ENCODE results near the gene CFAP299.

DNA sequence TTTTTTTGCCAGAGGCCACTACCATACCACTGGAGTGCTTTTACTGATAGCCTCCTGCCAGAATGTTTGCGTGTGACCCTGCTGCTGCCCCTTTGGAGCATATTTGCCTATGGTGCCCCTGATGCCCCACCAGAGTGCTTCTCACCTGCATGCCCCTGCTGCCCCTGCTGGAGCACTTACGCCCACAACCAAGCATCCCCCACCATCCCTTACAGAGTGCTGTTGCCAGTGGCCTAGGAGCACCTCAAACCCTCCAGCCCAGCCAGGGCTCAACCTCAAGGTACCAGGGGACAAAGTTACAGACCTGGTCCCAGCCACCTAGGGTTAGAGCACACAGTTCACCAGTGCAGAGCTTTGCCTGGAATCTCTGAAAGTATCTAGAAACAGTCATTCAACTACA lies 207.2 kb downstream of the CFAP299 start:
- TF ChIP-seq, protein P1, sequence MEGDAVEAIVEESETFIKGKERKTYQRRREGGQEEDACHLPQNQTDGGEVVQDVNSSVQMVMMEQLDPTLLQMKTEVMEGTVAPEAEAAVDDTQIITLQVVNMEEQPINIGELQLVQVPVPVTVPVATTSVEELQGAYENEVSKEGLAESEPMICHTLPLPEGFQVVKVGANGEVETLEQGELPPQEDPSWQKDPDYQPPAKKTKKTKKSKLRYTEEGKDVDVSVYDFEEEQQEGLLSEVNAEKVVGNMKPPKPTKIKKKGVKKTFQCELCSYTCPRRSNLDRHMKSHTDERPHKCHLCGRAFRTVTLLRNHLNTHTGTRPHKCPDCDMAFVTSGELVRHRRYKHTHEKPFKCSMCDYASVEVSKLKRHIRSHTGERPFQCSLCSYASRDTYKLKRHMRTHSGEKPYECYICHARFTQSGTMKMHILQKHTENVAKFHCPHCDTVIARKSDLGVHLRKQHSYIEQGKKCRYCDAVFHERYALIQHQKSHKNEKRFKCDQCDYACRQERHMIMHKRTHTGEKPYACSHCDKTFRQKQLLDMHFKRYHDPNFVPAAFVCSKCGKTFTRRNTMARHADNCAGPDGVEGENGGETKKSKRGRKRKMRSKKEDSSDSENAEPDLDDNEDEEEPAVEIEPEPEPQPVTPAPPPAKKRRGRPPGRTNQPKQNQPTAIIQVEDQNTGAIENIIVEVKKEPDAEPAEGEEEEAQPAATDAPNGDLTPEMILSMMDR (IDR thresholded peaks at IDR 0.05; ENCODE audit: extremely low read depth in 1 of 2, insufficient read depth in 1 of 2, low read depth in 1 of 2, low read length in 2 of 2), result no peak
- TF ChIP-seq, protein P2, sequence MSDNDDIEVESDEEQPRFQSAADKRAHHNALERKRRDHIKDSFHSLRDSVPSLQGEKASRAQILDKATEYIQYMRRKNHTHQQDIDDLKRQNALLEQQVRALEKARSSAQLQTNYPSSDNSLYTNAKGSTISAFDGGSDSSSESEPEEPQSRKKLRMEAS (IDR thresholded peaks at IDR 0.05; ENCODE audit: insufficient read depth, insufficient read length), result no peak
- TF ChIP-seq FOS (IDR thresholded peaks at IDR 0.05; ENCODE audit: borderline replicate concordance, insufficient read depth, low read length) (no peak), POLR2AphosphoS5 (IDR thresholded peaks at IDR 0.05; ENCODE audit: insufficient read depth, low read depth, low read length) (no peak), POLR2A (IDR thresholded peaks at IDR 0.05; ENCODE audit: low read depth, low read length) (no peak), EZH2 (IDR thresholded peaks at IDR 0.05; ENCODE audit: borderline replicate concordance, low read depth, low read length, severe bottlenecking) (no peak), MYC (IDR thresholded peaks at IDR 0.05; ENCODE audit: low read depth, low read length) (no peak), JUN (IDR thresholded peaks at IDR 0.05; ENCODE audit: borderline replicate concordance, insufficient read depth, insufficient read length, low read depth) (no peak)

Data from endothelial cell of umbilical vein (primary cell).